DMS79 (cell line): ENCODE measurements around the gene ZMAT2.
"Not testable (repeated sequence)": the region's sequence is repeated elsewhere in the genome, so short reads cannot be mapped to it uniquely, and the experiment has no call there.

Experiments used
- DNase-seq: peaks from one replicate; lab custom pipeline; 2025; lab: John Stamatoyannopoulos, UW

Gene ZMAT2

DNA sequence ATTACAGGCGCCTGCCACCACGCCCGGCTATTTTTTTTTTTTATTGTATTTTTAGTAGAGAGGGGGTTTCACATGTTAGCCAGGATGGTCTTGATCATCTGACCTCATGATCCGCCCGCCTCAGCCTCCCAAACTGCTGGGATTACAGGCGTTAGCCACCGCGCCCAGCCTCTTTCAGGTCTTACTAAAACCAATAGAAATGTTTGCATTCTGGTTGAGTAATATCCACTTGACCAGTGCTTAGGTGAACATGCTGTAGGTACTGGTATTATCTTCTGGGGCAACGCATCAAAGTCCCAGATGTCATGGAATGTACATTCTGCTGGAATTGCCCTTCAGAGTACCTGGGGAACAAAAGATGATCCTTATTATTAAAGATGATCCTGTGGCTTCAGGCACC is 8.5 kb downstream of the ZMAT2 start:
- not testable (repeated sequence) for DNase-seq

DNA sequence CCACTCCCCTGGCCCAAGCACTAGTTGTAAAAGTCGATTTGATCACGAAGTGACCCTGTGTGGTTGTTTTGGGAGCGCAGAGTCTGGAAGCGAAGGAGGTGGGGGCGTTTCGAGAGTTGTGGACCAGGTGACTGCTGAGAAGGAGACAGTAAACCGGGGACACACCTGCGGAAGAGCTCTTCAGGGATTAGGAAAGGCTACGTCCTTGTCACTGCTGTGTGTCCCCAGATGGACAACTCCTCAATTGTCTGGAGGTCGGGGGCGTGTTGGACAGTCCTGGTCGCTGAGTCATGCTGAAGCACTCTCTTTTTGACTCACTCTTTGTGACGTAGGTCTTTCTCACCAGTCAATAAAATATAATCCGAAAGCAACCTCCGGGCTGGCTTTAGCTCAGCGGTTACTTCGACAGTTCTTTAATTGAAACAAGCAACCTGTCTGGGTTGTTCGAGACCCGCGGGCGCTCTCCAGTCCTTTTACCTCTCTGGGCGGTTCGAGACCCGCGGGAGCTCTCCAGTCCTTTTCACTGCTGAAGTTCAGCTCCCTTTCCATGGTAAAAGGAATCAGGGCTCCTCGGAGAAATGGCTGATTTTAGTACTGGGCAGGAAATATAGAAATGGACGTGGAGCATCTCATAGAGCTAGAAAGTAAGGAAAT is 10.8 kb downstream of the ZMAT2 start:
- DNase-seq, result peak; percentile 73

DNA sequence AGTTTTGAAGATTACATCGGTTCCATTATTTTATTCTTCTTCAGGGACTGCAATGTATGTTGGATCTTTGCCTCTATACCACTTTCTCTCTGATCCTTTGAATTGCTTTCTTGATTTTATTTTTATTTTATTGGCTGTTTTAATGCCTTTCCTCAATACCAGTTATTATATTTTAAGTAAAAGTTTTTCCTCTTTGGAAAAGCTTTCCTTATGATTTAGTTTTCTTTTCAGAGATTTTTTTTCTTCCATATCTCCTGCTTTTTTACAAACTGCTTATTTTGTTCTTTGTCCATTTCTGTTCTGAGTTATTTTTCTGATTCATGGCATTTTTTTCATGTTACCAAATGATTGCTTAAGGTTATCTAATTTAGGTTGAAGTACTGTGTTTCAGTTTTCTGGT is 11.5 kb downstream of the ZMAT2 start:
- DNase-seq, result no peak

DNA sequence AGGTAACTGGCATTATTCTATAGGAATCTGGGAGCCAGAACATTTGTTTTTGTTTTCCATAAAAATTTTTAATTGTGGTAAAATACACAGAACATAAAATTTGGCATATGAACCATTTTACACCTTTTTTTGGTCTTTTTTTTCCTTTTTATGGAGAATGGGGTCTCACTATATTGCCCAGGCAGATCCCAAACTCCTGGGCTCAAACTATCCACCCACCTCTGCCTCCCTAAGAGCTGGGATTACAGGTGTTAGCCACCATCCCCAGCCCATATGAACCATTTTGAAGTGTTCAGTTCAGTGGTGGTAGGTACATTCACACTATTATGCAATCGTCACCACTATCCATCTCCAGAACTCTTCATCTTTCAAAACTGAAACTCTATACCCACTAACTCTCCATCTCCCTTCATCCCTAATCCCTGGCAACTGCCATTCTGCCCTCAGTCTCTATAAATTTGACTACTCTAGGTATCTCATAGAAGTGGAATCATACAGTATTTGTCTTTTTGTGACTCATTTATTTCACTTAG is 13.4 kb downstream of the ZMAT2 start:
- no peak for DNase-seq

DNA sequence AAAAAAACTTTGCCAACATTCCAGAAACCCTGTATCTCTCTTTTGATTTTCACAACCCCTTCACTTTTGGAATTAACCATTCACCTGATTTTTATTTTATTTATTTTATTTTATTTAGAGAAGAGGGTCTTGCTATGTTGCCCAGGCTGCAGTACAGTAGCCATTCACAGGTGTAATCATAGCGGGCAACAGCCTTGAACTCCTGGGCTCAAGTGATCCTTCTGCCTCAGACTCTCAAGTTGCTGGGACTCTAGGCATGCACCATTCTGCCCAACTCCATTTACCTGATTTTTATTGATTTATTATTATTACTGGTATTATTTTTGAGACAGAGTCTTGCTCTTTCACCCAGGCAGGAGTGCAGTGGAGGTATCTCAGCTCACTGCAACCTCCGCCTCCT is 16.0 kb downstream of the ZMAT2 start:
- not testable (repeated sequence) for DNase-seq

DNA sequence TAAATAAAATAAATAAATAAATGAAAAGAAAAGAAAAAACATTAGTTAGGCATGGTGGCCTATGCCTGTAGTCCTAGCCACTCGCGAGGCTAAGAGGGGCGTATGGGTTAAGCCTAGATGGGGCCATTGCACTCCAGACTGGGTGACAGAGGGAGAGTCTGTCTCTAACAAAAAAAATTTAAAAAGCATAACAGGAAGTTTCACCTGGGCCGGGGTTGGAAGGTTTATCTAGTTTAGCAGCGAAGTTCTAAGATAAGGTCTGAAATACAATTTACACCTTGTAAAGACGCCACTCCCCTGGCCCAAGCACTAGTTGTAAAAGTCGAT is 18.0 kb downstream of the ZMAT2 start:
- no peak for DNase-seq

DNA sequence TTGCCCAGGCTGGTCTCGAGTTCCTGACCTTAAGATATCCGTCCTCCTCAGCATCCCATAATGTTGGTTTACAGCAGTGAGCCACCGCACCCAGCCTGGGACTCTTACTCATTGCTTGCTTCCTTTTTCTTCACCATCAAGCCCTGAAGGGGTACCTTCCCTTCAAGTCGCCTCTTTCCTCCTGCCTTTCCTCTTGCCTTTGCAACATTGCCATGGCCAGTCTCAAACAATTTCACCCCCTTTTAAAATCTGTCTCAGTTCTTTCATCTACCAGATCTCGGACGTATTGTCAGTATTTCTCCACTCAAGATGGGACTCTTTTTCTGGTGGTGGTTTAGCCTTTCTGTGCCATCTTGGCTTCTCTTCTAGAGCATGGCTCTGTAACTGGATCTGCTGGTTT is 20.5 kb downstream of the ZMAT2 start:
- DNase-seq, result not testable (repeated sequence)

DNA sequence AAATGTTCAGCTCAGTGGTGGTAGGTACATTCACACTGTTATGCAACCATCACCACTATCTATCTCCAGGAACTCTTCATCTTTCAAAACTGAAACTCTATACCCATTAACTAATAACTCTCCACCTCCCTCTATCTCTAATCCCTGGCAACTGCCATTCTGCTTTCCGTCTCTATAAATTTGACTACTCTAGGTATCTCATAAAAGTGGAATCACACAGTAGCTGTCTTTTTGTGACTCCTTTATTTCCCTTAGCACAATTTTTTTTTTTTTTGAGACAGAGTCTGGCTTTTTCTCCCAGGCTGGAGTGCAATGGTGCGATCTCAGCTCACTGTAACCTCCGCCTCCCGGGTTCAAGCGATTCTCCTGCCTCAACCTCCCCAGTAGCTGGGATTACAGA is 21.1 kb downstream of the ZMAT2 start:
- not testable (repeated sequence) for DNase-seq

DNA sequence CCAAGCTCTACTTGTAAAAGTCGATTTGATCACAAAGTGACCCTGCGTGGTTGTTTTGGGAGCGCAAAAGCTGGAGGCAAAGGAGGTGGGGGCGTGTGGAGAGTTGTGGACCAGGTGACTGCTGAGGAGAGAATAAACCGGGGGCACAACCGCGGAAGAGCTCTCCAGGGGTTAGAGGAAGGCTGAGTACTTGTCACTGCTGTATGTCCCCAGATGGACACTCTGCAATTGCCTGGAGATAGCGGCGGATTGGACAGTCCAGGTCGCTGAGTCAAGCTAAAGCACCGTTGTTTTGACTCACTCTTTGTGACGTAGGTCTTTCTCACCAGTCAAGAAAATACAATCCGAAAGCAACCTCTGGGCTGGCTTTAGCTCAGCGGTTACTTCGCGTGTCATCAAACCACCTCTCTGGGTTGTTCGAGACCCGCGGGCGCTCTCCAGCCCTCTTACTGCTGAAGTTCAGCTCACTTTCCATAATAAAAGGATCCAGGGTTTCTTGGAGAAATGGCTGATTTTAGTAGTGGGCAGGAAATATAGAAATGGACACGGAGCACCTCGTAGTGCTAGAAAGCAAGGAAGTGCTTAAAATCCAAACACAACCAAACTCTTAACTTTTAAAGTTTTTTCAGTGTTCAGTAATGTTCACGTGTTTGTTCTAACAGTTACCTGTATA is 25.7 kb downstream of the ZMAT2 start:
- peak; percentile 24 for DNase-seq

DNA sequence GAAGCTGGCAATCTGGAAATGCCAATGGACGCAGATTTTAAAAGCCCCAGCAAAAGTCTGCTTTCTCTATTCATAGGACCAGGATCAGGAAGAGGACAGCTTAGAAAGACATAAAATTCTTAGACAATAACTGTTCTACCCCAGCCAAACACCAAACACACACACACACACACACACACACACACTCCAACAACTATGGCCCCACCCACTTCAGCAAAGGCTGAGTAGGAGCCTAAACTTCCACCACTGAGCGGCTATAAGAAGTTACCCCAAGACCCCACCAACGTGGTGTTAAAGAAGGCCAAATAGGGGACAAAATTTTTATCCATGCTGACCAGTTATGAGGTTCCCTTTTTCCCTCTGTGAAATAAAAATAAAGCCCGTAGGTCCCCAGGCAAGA is 32.9 kb downstream of the ZMAT2 start:
- DNase-seq, result no peak

DNA sequence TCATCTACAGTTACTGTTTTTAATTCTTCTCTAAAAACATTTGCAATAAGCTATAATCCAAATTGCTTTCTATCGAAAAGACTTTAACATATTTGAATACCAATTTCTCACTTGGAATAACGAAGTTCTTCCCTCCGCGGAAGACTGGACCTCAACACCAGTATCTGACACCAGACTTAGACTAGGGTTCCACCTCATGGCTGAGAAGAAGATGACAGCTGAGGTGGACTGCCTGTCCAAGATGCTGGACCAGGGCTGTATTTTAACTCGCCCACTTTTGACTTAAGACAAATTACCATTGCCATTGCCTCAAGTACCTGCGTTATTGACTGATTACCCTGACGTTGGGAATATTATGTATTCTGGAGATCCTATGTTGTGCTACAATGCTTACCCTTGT is 34.1 kb downstream of the ZMAT2 start:
- no peak for DNase-seq

DNA sequence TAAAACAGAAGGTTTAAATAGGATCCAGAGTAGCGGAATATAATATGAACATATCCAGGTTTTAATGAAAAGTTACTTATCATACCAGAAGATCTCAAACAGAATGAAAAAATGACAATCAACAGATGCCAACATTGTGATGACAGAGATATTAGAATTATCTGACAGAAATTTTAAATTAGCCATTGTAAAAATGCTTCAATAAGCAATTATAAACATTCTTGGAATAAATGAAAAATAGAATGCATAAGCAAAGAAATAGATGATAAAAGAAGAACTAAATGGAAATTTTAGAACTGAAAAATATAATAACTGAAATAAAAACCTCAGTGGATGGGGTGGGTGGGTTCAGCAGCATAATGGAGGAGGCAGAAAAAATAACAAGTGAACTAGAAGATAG is 37.2 kb downstream of the ZMAT2 start:
- DNase-seq, result no peak

DNA sequence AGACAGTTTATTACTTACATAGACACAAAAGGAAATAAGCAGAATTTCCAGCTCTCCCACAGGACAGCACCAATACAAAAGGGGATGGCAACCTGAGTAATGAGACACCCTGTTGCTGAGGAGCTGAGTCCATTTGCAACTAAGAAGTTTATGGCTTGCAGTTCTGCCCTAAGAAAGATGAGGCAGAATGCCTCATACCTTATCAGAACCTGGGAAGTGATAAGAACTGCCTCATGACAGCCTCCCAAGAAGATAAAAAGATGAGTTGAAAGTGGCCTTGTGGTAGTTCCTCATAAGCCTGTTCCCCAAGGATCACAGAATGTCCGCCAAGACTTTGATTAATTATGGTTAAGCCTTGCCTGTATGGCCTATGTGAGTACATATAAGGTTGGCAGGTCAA is 41.7 kb downstream of the ZMAT2 start:
- no peak for DNase-seq

DNA sequence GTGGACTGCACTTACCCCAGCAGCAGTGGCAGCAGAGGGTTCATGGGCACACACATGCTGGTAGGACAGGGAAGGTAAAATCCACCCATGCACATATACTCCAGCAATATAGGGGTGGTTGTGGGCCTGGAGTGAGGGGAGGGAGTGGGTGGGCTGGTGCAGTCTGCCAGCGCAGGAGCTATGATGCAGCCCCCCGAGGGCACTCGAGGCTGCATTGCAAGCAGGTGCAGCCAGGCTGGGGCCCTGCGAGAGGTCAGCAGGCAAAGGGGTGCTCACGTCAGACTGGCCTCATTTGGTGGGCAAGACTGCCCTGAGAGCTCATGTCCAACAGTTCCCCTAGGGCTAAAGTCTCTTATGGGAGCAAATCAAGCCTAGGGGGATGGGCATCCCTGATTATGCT is 53.3 kb downstream of the ZMAT2 start:
- DNase-seq, result no peak
